Stimulated activated CD4-positive, alpha-beta T cell treated with anti-CD3 and anti-CD28 coated beads, Interleukin-15, amount 100 ng/mL, for 24 hours (primary cell): ENCODE data around the gene CALR3.
"Not testable (repeated sequence)": the region's sequence is repeated elsewhere in the genome, so short reads cannot be mapped to it uniquely, and the experiment has no call there.

Source experiments
- DNase-seq: peaks from one replicate; pipeline ENCODE4 v3.0.0-alpha.2; 2020

The CALR3 gene

GRCh38 chr19:16482745-16483144, 13.2 kb downstream of the CALR3 start:
- DNase-seq = no peak

- DNase-seq = no peak
Measured at GRCh38 chr19:16477311-16477710, 18.7 kb downstream of the CALR3 start.

- DNase-seq = no peak
Measured at GRCh38 chr19:16476401-16476800, 19.6 kb downstream of the CALR3 start.

GRCh38 chr19:16473875-16474392, 22.0 kb downstream of the CALR3 start:
- no peak for DNase-seq

DNA sequence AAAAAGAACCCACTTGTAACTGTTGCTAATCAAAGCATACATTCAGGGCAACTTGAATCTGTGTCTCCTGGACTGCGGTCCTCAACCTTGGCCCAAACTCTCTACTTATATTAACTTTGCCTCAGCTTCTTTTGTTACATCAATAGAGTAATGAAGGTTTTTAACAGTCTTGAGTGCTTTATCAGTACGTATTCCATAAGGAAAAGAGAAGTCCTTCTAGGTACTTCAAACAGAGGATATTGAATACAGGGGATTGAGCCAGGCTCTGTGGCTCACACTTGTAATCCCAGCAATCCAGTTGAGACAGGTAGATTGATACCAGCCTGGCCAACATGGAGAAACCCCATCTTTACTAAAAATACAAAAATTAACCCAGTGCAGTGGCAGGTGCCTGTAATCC, 23.0 kb downstream of the CALR3 start:
- DNase-seq = no peak

DNA sequence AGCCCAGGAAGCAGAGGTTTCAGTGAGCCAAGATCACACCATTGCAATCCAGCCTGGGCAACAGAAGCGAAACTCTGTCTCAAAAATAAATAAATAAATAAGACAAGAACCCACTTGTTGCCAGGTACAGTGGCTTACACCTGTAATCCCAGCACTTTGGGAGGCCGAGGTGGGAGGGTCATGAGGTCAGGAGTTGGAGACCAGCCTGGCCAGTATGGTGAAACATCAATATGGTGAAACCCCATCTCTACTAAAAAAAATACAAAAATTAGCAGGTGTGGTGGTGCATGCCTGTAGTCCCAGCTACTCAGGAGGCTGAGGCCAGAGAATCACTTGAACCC, 23.4 kb downstream of the CALR3 start:
- DNase-seq = not testable (repeated sequence)

DNA sequence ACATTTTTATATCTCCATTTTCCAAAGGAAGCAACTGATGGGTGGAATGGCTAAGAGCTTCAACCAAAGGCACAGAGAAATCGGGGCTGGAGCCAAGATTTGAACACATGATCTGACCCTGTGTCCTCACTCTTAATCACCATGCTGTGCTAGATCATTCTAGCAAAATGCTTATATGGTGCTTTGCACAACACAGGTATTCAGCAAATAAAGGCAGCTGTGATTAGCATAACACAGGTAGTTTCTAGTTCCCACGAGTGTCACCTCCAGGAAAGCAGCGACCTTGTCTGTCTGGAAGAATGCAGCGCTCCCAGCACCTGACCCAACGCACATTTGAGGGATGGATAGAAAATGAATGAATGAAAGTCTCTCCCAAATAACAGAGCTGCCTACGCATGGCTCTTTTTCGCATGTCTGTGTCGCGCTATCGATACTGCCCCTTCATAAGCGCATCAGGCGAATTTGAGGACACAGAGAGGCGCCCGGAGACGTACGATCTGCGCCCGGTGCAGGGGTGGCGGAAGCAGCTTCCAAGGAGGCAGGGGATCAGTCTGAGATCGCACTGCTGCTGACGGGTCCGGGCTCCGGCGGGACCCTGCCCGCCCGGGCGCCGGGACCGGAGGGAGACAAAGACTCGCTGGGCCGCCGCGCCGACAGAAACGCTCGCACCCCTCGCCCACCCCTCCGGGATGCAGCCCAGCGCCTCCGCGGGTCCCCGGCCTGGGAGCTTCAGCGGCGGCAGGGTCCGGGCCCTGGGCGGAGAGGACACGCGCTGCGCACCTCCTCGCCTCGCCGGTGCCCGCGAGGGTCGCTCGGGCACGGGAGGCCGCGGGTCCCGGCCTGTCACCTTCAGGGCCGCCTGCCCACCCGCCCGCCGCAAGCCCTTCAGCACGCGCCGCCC, 24.8 kb downstream of the CALR3 start:
- peak; percentile 45 for DNase-seq

GRCh38 chr19:16470541-16470910, 25.4 kb downstream of the CALR3 start:
- no peak for DNase-seq

- DNase-seq = no peak
Measured at GRCh38 chr19:16467581-16467980, 28.4 kb downstream of the CALR3 start.

GRCh38 chr19:16466802-16467427, 29.1 kb downstream of the CALR3 start:
- not testable (repeated sequence) for DNase-seq

GRCh38 chr19:16465239-16465638, 30.7 kb downstream of the CALR3 start:
- no peak for DNase-seq

GRCh38 chr19:16463991-16464575, 31.9 kb downstream of the CALR3 start:
- DNase-seq = no peak

DNA sequence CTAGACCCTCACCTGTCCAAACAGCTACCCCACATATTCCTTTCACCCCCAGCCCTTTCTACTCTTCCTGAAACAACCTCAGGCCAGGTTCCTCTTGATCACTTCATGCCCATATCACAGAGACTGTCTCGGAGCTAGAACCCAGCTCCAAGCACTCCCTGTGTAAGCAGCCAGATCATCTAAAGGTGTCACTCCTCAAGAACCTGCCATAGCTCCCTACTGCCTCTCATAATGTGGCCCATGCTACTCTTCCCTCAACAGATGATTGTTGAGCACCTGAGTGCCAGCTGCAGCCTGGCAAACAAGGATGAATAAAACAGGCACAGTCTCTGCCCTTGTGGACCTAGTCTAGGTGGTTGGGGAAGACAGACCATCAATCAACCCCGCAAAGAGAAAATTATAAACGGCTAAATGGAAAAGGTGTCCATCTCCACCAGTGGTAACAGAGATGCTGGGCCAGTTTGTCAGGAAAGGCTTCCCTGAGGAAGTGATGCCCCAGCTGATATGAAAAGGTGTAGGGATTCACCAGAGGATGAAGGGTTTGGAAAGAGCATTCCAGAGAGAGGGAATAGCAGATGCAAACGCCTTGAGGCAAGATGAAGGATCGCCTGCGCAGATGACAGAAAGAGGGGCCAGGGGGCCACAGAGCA, 32.5 kb downstream of the CALR3 start:
- no peak for DNase-seq

GRCh38 chr19:16462757-16463250, 33.2 kb downstream of the CALR3 start:
- DNase-seq = no peak

GRCh38 chr19:16461630-16462051, 34.3 kb downstream of the CALR3 start:
- no peak for DNase-seq

DNA sequence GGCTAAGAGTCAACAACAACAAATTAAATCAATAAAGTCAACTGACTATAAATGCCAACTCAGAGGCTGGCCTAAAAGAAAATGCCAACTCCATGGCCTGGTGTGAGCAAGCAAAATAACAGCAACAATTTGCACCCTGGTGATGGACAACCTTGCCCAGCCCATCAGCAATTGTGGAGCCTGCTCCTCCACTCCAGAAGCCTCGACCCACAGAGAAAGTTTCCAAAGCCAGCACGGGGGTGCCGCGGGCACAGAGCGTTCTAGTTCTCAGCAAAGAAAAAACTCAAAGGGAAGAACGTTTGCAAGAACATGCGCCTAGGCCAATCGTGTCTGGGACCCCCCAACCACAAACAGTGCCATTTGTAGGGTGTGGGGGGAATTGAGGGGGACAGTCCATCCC, 35.5 kb downstream of the CALR3 start:
- no peak for DNase-seq

DNA sequence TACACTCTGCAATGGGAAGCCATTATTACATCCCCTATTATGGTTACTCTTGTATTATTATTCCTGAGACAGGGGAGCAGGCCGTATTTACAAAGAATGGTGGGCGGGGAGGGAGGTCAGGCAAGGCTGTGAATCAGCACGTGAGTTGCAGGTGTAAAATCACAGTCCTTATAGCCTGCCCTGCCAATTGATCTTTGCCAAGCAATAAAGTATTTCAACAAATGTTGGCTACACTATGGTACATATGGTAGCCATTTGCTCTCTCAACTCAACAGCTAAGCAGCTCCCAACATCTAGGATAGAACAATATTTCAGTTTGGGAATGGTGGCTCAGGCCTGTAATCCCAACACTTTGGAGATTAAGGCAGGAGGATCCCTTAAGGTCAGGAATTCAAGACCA, 36.3 kb downstream of the CALR3 start:
- DNase-seq = no peak

GRCh38 chr19:16458391-16459341, 37.3 kb downstream of the CALR3 start:
- DNase-seq = no peak

DNA sequence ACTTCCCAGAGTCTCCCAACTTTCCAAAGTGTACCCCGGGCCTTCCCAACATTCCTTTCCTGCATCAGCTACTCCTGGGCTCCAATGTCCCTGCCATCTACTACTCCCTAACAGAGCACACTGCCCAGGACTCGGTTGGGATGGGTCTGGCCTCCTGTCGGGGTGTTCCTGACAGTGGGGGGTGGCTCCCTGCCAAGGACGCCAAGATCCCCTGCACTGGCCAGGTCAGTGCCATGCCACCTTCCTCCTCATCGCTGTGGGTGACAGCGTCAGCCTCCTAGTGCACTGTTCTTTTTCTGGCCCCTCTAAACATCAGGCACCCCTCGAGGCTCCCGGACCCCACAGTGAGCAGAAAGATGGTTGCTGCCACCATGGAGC, 38.0 kb downstream of the CALR3 start:
- DNase-seq = no peak

DNA sequence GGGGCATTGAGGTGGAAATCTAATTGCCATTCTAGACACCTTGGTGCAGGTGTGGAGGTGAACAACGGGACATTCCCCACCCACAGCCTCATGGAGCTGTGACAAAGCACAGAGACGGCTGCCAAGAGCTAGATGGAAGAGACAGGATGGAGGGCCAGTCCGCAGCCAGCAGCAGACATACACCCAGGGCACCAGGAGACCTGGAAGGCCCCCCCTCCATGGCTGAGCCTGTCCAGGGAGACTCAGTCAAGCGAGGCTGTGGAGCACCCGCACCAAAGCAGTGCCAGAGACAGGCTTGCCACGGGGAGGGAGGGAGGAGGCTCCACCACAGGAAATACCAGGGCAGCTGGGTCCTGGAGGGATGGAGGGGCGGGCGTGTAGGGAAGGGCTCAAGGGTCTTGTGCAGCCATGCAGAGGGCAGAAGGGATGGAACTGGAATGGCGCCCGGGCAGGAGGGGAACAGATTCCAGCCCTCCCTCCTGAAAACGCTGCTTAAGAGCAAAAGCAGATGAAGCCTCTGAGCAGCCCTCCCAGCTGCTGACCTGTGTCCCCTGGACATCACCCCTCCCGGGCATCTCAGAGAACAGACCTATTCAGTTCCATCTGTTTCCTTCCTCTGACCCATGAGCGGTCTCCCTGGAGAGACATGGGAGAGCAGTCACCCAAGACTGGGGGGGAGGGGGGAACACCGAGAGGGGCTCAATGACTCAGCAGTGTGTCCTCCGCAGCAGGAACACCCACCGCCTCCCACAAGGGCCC, 38.6 kb downstream of the CALR3 start:
- peak; percentile 20 for DNase-seq

DNA sequence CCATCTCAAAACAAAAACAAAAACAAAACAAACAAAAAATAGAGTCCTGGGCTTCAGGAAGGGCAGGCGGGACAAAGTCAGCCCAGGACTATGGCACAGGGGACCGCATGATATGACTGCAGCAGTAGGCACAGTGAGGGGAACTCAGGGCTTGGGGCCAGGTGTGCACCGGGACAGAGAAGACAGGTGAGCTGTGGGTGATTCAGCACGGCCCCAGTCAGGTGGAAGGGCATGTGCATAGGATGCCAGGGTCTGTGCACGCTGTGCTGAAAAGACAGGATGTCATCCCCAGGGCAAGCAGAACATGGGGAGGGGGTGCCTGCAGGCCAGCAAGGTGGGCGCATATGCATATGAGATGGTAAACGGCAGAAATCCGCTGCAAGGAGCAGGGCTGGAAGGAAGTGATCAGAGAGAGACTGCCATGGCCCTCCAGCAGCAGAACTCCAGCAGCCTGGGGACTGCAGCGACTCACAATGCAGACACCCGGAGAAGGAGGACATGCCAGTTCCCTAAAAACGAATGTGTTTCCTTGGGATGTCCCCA, 39.2 kb downstream of the CALR3 start:
- DNase-seq = no peak
